HCT116 (cell line): Measurements from ENCODE around the gene NOA1.

Experiments used
- EZH2 ChIP-seq: fragments of 200-600 bp; sonication (generic); IDR thresholded peaks from 2 replicates; pipeline ENCODE4 v1.6.1; 2017; ENCODE audit warnings: antibody characterized with exemption, mixed run types
- EZH2phosphoT487 ChIP-seq: fragments of 200-600 bp; IDR thresholded peaks from 2 replicates; pipeline ENCODE4 v1.6.1; 2018; ENCODE audit warnings: antibody characterized with exemption, borderline replicate concordance
- FOSL1 ChIP-seq: IDR thresholded peaks from 2 replicates; pipeline ENCODE4 v1.6.1; 2012; ENCODE audit warnings: low read depth
- JUND ChIP-seq: IDR thresholded peaks from 2 replicates; pipeline ENCODE4 v1.6.1; 2012
- POLR2A ChIP-seq: IDR thresholded peaks from 2 replicates; pipeline ENCODE4 v1.7.0; 2011; ENCODE audit warnings: borderline replicate concordance; ENCODE audit not compliant: insufficient read depth, insufficient read length; ENCODE audit errors: extremely low read depth
- POLR2AphosphoS5 ChIP-seq: IDR thresholded peaks from 2 replicates; pipeline ENCODE4 v1.6.1; 2011; ENCODE audit warnings: mild to moderate bottlenecking, low read depth, low read length, moderate library complexity
- SIN3A ChIP-seq: IDR thresholded peaks from 2 replicates; pipeline ENCODE4 v1.6.1; 2012; ENCODE audit warnings: low read depth
- SRF ChIP-seq: IDR thresholded peaks from 2 replicates; pipeline ENCODE4 v1.6.1; 2012; ENCODE audit warnings: low read depth
- ZFX ChIP-seq: fragments of 450-650 bp; IDR thresholded peaks from 2 replicates; pipeline ENCODE4 v1.6.1; 2017
- ZNF274 ChIP-seq: fragments of 200-500 bp; sonication (Bioruptor generic); IDR thresholded peaks from 2 replicates; pipeline ENCODE4 v1.6.1; 2014; ENCODE audit warnings: mild to moderate bottlenecking, low read depth, low read length, inconsistent platforms
- TF ChIP-seq, protein P1 (sequence below), 3 experiments: fragments of 200-600 bp in 1 of 3; sonication (generic) in 1 of 3; IDR thresholded peaks in 2 of 3; conservative IDR thresholded peaks in 1 of 3; 2 replicates each; pipeline ENCODE4 v1.5.1; 2012 to 2017; ENCODE audit warnings: low read depth in 2 of 3, low read length in 2 of 3, antibody characterized with exemption in 1 of 3, borderline replicate concordance in 1 of 3, control low read depth in 1 of 3, mild to moderate bottlenecking in 1 of 3, mixed read lengths in 1 of 3, mixed run types in 1 of 3, moderate library complexity in 1 of 3; ENCODE audit not compliant: insufficient read depth in 1 of 3
- TF ChIP-seq, protein P2 (sequence below): IDR thresholded peaks from 2 replicates; pipeline ENCODE4 v1.6.1; 2012
- TF ChIP-seq, protein P3 (sequence below): IDR thresholded peaks from 2 replicates; pipeline ENCODE4 v1.6.1; 2012
- TF ChIP-seq, protein P4 (sequence below): IDR thresholded peaks from 2 replicates; pipeline ENCODE4 v1.6.1; 2011; ENCODE audit warnings: mild to moderate bottlenecking, low read length, moderate library complexity; ENCODE audit not compliant: insufficient replicate concordance; ENCODE audit errors: extremely low read depth

DNA sequence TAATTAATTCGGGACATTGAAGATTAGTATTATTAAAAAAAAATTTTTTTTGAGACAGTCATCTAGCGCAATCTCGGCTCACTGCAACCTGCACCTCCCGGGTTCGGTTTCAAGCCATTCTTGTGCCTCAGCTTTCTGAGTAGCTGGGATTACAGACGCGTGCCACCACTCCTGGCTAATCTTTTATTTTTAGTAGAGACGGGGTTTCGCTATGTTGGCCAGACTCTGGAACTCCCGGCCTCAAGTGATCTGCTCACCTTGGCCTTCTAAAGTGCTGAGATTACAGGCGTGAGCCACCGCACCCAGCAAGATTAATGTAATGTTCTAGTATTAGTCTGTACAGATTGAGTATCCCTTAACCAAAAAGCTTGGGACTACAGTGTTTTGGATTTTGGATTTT lies 37.0 kb downstream of the NOA1 start:
- TF ChIP-seq, protein P1, sequence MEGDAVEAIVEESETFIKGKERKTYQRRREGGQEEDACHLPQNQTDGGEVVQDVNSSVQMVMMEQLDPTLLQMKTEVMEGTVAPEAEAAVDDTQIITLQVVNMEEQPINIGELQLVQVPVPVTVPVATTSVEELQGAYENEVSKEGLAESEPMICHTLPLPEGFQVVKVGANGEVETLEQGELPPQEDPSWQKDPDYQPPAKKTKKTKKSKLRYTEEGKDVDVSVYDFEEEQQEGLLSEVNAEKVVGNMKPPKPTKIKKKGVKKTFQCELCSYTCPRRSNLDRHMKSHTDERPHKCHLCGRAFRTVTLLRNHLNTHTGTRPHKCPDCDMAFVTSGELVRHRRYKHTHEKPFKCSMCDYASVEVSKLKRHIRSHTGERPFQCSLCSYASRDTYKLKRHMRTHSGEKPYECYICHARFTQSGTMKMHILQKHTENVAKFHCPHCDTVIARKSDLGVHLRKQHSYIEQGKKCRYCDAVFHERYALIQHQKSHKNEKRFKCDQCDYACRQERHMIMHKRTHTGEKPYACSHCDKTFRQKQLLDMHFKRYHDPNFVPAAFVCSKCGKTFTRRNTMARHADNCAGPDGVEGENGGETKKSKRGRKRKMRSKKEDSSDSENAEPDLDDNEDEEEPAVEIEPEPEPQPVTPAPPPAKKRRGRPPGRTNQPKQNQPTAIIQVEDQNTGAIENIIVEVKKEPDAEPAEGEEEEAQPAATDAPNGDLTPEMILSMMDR (IDR thresholded peaks at IDR 0.05 in 2 of 3, conservative IDR thresholded peaks at IDR 0.05 in 1 of 3; ENCODE audit: borderline replicate concordance in 1 of 3, insufficient read depth in 1 of 3, low read depth in 2 of 3, low read length in 2 of 3), result no peak
- TF ChIP-seq SRF (no peak), POLR2AphosphoS5 (no peak), SIN3A (no peak), EZH2 (no peak), POLR2A (no peak), ZFX (no peak), EZH2phosphoT487 (no peak), JUND (no peak), ZNF274 (no peak), FOSL1 (no peak)
- TF ChIP-seq, protein P2, sequence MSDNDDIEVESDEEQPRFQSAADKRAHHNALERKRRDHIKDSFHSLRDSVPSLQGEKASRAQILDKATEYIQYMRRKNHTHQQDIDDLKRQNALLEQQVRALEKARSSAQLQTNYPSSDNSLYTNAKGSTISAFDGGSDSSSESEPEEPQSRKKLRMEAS, result no peak
- TF ChIP-seq, protein P3, sequence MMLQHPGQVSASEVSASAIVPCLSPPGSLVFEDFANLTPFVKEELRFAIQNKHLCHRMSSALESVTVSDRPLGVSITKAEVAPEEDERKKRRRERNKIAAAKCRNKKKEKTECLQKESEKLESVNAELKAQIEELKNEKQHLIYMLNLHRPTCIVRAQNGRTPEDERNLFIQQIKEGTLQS, result no peak
- TF ChIP-seq, protein P4, sequence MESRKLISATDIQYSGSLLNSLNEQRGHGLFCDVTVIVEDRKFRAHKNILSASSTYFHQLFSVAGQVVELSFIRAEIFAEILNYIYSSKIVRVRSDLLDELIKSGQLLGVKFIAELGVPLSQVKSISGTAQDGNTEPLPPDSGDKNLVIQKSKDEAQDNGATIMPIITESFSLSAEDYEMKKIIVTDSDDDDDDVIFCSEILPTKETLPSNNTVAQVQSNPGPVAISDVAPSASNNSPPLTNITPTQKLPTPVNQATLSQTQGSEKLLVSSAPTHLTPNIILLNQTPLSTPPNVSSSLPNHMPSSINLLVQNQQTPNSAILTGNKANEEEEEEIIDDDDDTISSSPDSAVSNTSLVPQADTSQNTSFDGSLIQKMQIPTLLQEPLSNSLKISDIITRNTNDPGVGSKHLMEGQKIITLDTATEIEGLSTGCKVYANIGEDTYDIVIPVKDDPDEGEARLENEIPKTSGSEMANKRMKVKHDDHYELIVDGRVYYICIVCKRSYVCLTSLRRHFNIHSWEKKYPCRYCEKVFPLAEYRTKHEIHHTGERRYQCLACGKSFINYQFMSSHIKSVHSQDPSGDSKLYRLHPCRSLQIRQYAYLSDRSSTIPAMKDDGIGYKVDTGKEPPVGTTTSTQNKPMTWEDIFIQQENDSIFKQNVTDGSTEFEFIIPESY, result no peak
